ENCODE results near the gene FASN.

FASN gene

GRCh38 chr17:82059272-82060000, 38.6 kb downstream of the FASN start:
- in situ Hi-C loops (cut with HindIII; ENCODE audit: low sequenced_read_pairs) = loop anchor here (10.0 kb wide), 2 partner anchors 75 to 145 kb away; no protein-coding TSS in a partner anchor

- in situ Hi-C loops (cut with HindIII; ENCODE audit: low sequenced_read_pairs) = loop anchor here (10.0 kb wide), 2 partner anchors 76 to 146 kb away; no protein-coding TSS in a partner anchor
Measured at GRCh38 chr17:82058855-82059249, 39.2 kb downstream of the FASN start.

GRCh38 chr17:82058230-82058854, 39.7 kb downstream of the FASN start:
- in situ Hi-C loops (cut with HindIII; ENCODE audit: low sequenced_read_pairs) = loop anchor here (10.0 kb wide), 2 partner anchors 76 to 146 kb away; no protein-coding TSS in a partner anchor

- in situ Hi-C loops (cut with HindIII; ENCODE audit: low sequenced_read_pairs) = loop anchor here (10.0 kb wide), 2 partner anchors 78 to 148 kb away; no protein-coding TSS in a partner anchor
Measured at GRCh38 chr17:82056729-82057621, 41.1 kb downstream of the FASN start.

GRCh38 chr17:82055965-82056728, 41.9 kb downstream of the FASN start:
- in situ Hi-C loops (cut with HindIII; ENCODE audit: low sequenced_read_pairs) = loop anchor here (10.0 kb wide), 2 partner anchors 79 to 149 kb away; no protein-coding TSS in a partner anchor

GRCh38 chr17:82055023-82055964, 42.7 kb downstream of the FASN start:
- in situ Hi-C loops (cut with HindIII; ENCODE audit: low sequenced_read_pairs) = loop anchor here (10.0 kb wide), 2 partner anchors 80 to 150 kb away; no protein-coding TSS in a partner anchor

- in situ Hi-C loops (cut with HindIII; ENCODE audit: low sequenced_read_pairs) = loop anchor here (10.0 kb wide), 2 partner anchors 80 to 150 kb away; no protein-coding TSS in a partner anchor
Measured at GRCh38 chr17:82054351-82055022, 43.5 kb downstream of the FASN start.

GRCh38 chr17:82053556-82054263, 44.3 kb downstream of the FASN start:
- in situ Hi-C loops (cut with HindIII; ENCODE audit: low sequenced_read_pairs) = loop anchor here (10.0 kb wide), 2 partner anchors 81 to 151 kb away; no protein-coding TSS in a partner anchor

GRCh38 chr17:82053130-82053529, 44.9 kb downstream of the FASN start:
- in situ Hi-C loops (cut with HindIII; ENCODE audit: low sequenced_read_pairs) = loop anchor here (10.0 kb wide), 2 partner anchors 82 to 152 kb away; no protein-coding TSS in a partner anchor

GRCh38 chr17:82052638-82053059, 45.4 kb downstream of the FASN start:
- in situ Hi-C loops (cut with HindIII; ENCODE audit: low sequenced_read_pairs) = loop anchor here (10.0 kb wide), 2 partner anchors 82 to 152 kb away; no protein-coding TSS in a partner anchor

GRCh38 chr17:82051776-82052637, 46.0 kb downstream of the FASN start, which contains the start of the genes GPS1 and RFNG:
TSS of gene GPS1 (plus strand) at chr17:82051898. CDS start at chr17:82051932, 34 bp downstream.
TSS of gene RFNG (minus strand) at chr17:82051811. CDS start at chr17:82051766, 45 bp downstream.
- in situ Hi-C loops (cut with HindIII; ENCODE audit: low sequenced_read_pairs) = loop anchor here (10.0 kb wide), 2 partner anchors 83 to 153 kb away; no protein-coding TSS in a partner anchor

- in situ Hi-C loops (cut with HindIII; ENCODE audit: low sequenced_read_pairs) = loop anchor here (10.0 kb wide), 2 partner anchors 84 to 154 kb away; no protein-coding TSS in a partner anchor
Measured at GRCh38 chr17:82050761-82051641, 47.0 kb downstream of the FASN start.

GRCh38 chr17:82050152-82050760, 47.8 kb downstream of the FASN start:
- in situ Hi-C loops (cut with HindIII; ENCODE audit: low sequenced_read_pairs) = loop anchor here (10.0 kb wide), 2 partner anchors 85 to 155 kb away; no protein-coding TSS in a partner anchor

GRCh38 chr17:82049521-82049971, 48.5 kb downstream of the FASN start:
- in situ Hi-C loops (cut with HindIII; ENCODE audit: low sequenced_read_pairs) = no loop called here

GRCh38 chr17:82049106-82049505, 48.9 kb downstream of the FASN start:
- in situ Hi-C loops (cut with HindIII; ENCODE audit: low sequenced_read_pairs) = no loop called here
